ENCODE data around the gene OXER1.

The OXER1 gene

GRCh38 chr2:42783511-42783910 lies 19.6 kb upstream of the OXER1 start:
- H3K27me3 ChIP-seq (ENCODE audit: low read depth, low read length), result no peaks in the 10 kb centered on the region
- H3K4me2 ChIP-seq (ENCODE audit: low read length), result no peak overlapping the region
- no peaks in the 10 kb centered on the region for H3K36me3 ChIP-seq (replicated peaks; ENCODE audit: low read depth, low read length)
- no peaks in the 10 kb centered on the region for H3K4me1 ChIP-seq (ENCODE audit: low read length)
- H3K9me3 ChIP-seq (ENCODE audit: insufficient read depth, low read length), result 0 out of 2 replicates have a peak, but pooled peaks cover 3% of the 10 kb centered on the region
- H3K27ac ChIP-seq (ENCODE audit: low read length), result no peak overlapping the region
- H4K20me1 ChIP-seq (ENCODE audit: insufficient read depth, low read length), result no peaks in the 10 kb centered on the region
- H3K79me2 ChIP-seq (ENCODE audit: low read length), result no peaks in the 10 kb centered on the region
- H3K9ac ChIP-seq (ENCODE audit: low read length), result no peak overlapping the region
- no peak overlapping the region for H3K4me3 ChIP-seq (ENCODE audit: low read length)
- no peak overlapping the region for H2AFZ ChIP-seq (ENCODE audit: low read depth, low read length)
- no peak for TF ChIP-seq EZH2phosphoT487 (IDR thresholded peaks at IDR 0.05; ENCODE audit: low read depth)
- no peak for TF ChIP-seq CTCF (IDR thresholded peaks at IDR 0.05; ENCODE audit: low read depth, low read length)

- no peak overlapping the region for H3K9ac ChIP-seq (ENCODE audit: low read length)
- H3K27me3 ChIP-seq (ENCODE audit: low read depth, low read length), result no peaks in the 10 kb centered on the region
- H3K4me1 ChIP-seq (ENCODE audit: low read length), result no peaks in the 10 kb centered on the region
- H4K20me1 ChIP-seq (ENCODE audit: insufficient read depth, low read length), result no peaks in the 10 kb centered on the region
- H2AFZ ChIP-seq (ENCODE audit: low read depth, low read length), result no peak overlapping the region
- no peak overlapping the region for H3K4me2 ChIP-seq (ENCODE audit: low read length)
- H3K79me2 ChIP-seq (ENCODE audit: low read length), result no peaks in the 10 kb centered on the region
- peaks cover 2% of the 10 kb centered on the region for H3K36me3 ChIP-seq (replicated peaks; ENCODE audit: low read depth, low read length)
- H3K4me3 ChIP-seq (ENCODE audit: low read length), result no peak overlapping the region
- H3K27ac ChIP-seq (ENCODE audit: low read length), result no peak overlapping the region
- TF ChIP-seq CTCF (IDR thresholded peaks at IDR 0.05; ENCODE audit: low read depth, low read length), result no peak
- no peak for TF ChIP-seq EZH2phosphoT487 (IDR thresholded peaks at IDR 0.05; ENCODE audit: low read depth)
- H3K9me3 ChIP-seq (ENCODE audit: insufficient read depth, low read length), result peaks cover 9% of the 10 kb centered on the region
Observed at GRCh38 chr2:42781181-42781580, 17.2 kb upstream of the OXER1 start.

- H3K27ac ChIP-seq (ENCODE audit: low read length), result no peak overlapping the region
- no peaks in the 10 kb centered on the region for H3K27me3 ChIP-seq (ENCODE audit: low read depth, low read length)
- H2AFZ ChIP-seq (ENCODE audit: low read depth, low read length), result no peak overlapping the region
- H3K79me2 ChIP-seq (ENCODE audit: low read length), result no peaks in the 10 kb centered on the region
- peaks cover 2% of the 10 kb centered on the region for H3K36me3 ChIP-seq (replicated peaks; ENCODE audit: low read depth, low read length)
- TF ChIP-seq EZH2phosphoT487 (IDR thresholded peaks at IDR 0.05; ENCODE audit: low read depth) (no peak), CTCF (IDR thresholded peaks at IDR 0.05; ENCODE audit: low read depth, low read length) (no peak)
- no peaks in the 10 kb centered on the region for H4K20me1 ChIP-seq (ENCODE audit: insufficient read depth, low read length)
- H3K4me2 ChIP-seq (ENCODE audit: low read length), result no peak overlapping the region
- H3K9me3 ChIP-seq (ENCODE audit: insufficient read depth, low read length), result peaks cover 9% of the 10 kb centered on the region
- H3K4me1 ChIP-seq (ENCODE audit: low read length), result no peaks in the 10 kb centered on the region
- H3K9ac ChIP-seq (ENCODE audit: low read length), result no peak overlapping the region
- H3K4me3 ChIP-seq (ENCODE audit: low read length), result no peak overlapping the region
Observed at GRCh38 chr2:42777883-42778805, 14.2 kb upstream of the OXER1 start.

DNA sequence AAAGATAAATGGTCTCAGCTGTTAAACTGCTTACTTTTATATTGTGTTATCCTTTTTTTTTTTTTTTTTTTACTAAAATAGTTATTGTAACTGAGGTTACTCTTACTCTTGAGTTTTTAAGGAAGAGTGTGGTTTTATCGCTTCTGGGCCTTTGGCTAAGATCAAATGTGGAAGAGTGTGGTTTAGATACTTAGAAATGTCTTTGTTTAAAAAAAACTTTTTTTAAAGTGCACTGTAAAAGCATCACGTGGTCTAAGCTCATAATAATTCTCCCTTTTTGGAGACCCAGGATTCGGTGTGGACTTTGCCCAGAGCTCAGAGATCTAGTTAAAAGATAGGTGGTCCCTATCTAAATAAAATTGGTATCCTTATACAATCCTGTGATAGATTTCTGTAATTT lies 11.9 kb upstream of the OXER1 start:
- peaks cover 2% of the 10 kb centered on the region for H3K36me3 ChIP-seq (replicated peaks; ENCODE audit: low read depth, low read length)
- H3K27me3 ChIP-seq (ENCODE audit: low read depth, low read length), result no peaks in the 10 kb centered on the region
- peaks cover 6% of the 10 kb centered on the region for H3K9me3 ChIP-seq (ENCODE audit: insufficient read depth, low read length)
- no peak overlapping the region for H3K27ac ChIP-seq (ENCODE audit: low read length)
- H2AFZ ChIP-seq (ENCODE audit: low read depth, low read length), result no peak overlapping the region
- no peak for TF ChIP-seq EZH2phosphoT487 (IDR thresholded peaks at IDR 0.05; ENCODE audit: low read depth)
- H3K79me2 ChIP-seq (ENCODE audit: low read length), result no peaks in the 10 kb centered on the region
- no peaks in the 10 kb centered on the region; the same call in 1 of the 2 replicates for H3K4me1 ChIP-seq (ENCODE audit: low read length)
- H3K4me3 ChIP-seq (ENCODE audit: low read length), result no peak overlapping the region
- no peak overlapping the region for H3K4me2 ChIP-seq (ENCODE audit: low read length)
- H4K20me1 ChIP-seq (ENCODE audit: insufficient read depth, low read length), result no peaks in the 10 kb centered on the region
- H3K9ac ChIP-seq (ENCODE audit: low read length), result no peak overlapping the region

All from OCI-LY3 (cell line).